Adrenal gland (tissue), 5 donors: ENCODE results near the gene TRAFD1.

Experiments
- POLR2A ChIP-seq, 2 donors: fragments of 450-650 bp; IDR thresholded peaks; one replicate each; pipeline ENCODE4 v1.6.1; 2017; ENCODE audit warnings: antibody characterized with exemption in 2 of 2, mild to moderate bottlenecking in 2 of 2, moderate library complexity in 1 of 2
- TF ChIP-seq, protein P1 (sequence below), 6 experiments: fragments of 450-650 bp in 4 of 6; fragments of 200-600 bp in 2 of 6; sonication (generic) in 1 of 6; IDR thresholded peaks; 1 replicate in 5 of 6; 2 replicates in 1 of 6; pipeline versions ENCODE4 v1.5.1 to v1.8.0; 2016 to 2021; ENCODE audit warnings: antibody characterized with exemption in 6 of 6, mild to moderate bottlenecking in 2 of 6, moderate library complexity in 1 of 6
- donor health status: DM: no; HTN: no; CAD: no.

DNA sequence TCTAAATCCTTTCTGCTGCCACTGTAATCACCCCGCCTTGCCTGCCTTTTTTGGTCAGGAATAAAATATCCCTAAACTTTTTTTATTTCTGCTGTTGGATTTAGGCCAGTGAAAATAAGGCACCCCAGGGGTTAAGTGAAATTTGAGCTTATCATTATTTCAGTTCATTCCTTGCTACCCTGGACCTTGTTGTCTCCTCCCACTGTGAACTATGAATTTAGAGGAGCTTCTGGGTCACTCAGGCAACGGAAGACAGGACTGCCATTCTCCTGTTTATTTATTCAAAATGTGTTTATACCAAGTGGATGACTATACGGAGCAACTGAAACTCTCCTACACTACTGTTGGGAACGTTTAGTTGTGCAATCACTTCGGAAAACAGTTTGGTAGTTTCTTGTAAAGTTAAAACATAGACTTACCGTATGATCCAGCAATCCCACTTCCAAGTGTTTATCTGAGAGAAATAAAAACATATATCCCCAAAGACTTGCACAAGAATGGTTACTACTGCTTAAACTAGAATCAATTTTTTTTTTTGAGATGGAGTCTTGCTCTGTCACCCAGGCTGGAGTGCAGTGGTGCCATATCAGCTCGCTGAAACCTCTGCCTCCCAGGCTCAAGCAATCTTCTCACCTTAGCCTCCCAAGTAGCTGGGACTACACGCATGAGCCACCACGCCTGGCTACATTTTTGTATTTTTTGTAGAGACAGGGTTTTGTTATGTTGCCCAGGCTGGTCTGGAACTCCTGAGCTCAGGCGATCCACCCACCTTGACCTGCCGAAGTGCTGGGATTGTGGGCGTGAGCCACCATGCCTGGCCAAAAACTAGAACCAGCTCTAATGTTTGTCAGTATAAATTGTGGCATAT, 2.3 kb upstream of the TRAFD1 start:
- TF ChIP-seq, protein P1, sequence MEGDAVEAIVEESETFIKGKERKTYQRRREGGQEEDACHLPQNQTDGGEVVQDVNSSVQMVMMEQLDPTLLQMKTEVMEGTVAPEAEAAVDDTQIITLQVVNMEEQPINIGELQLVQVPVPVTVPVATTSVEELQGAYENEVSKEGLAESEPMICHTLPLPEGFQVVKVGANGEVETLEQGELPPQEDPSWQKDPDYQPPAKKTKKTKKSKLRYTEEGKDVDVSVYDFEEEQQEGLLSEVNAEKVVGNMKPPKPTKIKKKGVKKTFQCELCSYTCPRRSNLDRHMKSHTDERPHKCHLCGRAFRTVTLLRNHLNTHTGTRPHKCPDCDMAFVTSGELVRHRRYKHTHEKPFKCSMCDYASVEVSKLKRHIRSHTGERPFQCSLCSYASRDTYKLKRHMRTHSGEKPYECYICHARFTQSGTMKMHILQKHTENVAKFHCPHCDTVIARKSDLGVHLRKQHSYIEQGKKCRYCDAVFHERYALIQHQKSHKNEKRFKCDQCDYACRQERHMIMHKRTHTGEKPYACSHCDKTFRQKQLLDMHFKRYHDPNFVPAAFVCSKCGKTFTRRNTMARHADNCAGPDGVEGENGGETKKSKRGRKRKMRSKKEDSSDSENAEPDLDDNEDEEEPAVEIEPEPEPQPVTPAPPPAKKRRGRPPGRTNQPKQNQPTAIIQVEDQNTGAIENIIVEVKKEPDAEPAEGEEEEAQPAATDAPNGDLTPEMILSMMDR (IDR thresholded peaks at IDR 0.05) = no peak
- TF ChIP-seq POLR2A (IDR thresholded peaks at IDR 0.05) = no peak
